Measurements from ENCODE around the gene SPTBN5. TPM values are rescaled to one million over a fixed set of nuclear protein-coding genes. Genes with fewer than 3 reads are reported as not detected.

SPTBN5 gene
- total RNA-seq, 1 experiment from 2014 or later, result 0.96 TPM

DNA sequence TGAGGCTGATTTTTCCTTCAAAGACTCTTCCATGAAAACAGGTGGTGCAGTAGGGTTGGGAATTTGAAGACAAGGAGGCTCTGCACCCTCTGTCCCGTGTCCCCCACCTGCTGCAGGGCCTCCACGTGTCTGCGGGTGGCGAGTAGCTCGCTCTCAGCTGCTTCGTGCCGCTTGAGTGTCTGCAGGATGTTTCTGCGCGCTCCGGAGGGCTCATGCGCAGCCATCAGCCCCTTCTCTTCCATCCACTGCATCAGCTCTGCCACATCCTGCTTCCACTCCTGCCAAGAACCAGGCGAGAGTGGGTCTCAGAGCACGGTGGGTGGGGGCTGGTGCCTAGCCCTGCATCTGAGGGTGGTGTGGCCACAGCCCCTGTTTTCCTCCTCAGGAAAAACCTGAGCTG, 17.8 kb downstream of the SPTBN5 start:
- DNase-seq (ENCODE audit: low read depth, low spot score), result no peak
- H3K9me2 ChIP-seq (ENCODE audit: insufficient read depth), result no peaks in the 10 kb centered on the region
- H3K4me1 ChIP-seq (ENCODE audit: control insufficient read depth in 1 of 2, insufficient read depth in 2 of 2, low read length in 2 of 2), result peaks cover 0 to 8% of the 10 kb centered on the region in 2 experiments; a peak in 2 of 4 replicates
- intact Hi-C loops (cut with micrococcal nuclease), result no loop called here
- H4K20me1 ChIP-seq (ENCODE audit: insufficient read depth), result no peaks in the 10 kb centered on the region
- BruUV-seq (replicated peaks), result no TSS peak
- H3K4me2 ChIP-seq (ENCODE audit: low read length), result no peak overlapping the region
- ChIA-PET RAD21 (ENCODE audit: low non-redundant PET in 1 of 2, low total read pairs in 2 of 2, uncharacterized antibody in 2 of 2, unreplicated experiment in 2 of 2) (no interaction called here), CTCF (no interaction called here), POLR2A (no interaction called here)
- no peaks in the 10 kb centered on the region for H3K36me3 ChIP-seq (ENCODE audit: control insufficient read depth in 1 of 2, insufficient read depth in 2 of 2, low read length in 2 of 2)
- no peaks in the 10 kb centered on the region for H3K9me3 ChIP-seq (ENCODE audit: control insufficient read depth in 1 of 2, insufficient read depth in 1 of 2, low read depth in 1 of 2, low read length in 2 of 2)
- no peak for TF ChIP-seq JUND (IDR thresholded peaks at IDR 0.05)
- TF ChIP-seq, protein P1, sequence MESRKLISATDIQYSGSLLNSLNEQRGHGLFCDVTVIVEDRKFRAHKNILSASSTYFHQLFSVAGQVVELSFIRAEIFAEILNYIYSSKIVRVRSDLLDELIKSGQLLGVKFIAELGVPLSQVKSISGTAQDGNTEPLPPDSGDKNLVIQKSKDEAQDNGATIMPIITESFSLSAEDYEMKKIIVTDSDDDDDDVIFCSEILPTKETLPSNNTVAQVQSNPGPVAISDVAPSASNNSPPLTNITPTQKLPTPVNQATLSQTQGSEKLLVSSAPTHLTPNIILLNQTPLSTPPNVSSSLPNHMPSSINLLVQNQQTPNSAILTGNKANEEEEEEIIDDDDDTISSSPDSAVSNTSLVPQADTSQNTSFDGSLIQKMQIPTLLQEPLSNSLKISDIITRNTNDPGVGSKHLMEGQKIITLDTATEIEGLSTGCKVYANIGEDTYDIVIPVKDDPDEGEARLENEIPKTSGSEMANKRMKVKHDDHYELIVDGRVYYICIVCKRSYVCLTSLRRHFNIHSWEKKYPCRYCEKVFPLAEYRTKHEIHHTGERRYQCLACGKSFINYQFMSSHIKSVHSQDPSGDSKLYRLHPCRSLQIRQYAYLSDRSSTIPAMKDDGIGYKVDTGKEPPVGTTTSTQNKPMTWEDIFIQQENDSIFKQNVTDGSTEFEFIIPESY (IDR thresholded peaks at IDR 0.05; ENCODE audit: extremely low read depth, insufficient replicate concordance, low read length), result no peak
- TF ChIP-seq SIN3A (IDR thresholded peaks at IDR 0.05; ENCODE audit: low read depth), result no peak
- TF ChIP-seq EGR1 (IDR thresholded peaks at IDR 0.05; ENCODE audit: low read depth), result no peak
- TF ChIP-seq, protein P2, sequence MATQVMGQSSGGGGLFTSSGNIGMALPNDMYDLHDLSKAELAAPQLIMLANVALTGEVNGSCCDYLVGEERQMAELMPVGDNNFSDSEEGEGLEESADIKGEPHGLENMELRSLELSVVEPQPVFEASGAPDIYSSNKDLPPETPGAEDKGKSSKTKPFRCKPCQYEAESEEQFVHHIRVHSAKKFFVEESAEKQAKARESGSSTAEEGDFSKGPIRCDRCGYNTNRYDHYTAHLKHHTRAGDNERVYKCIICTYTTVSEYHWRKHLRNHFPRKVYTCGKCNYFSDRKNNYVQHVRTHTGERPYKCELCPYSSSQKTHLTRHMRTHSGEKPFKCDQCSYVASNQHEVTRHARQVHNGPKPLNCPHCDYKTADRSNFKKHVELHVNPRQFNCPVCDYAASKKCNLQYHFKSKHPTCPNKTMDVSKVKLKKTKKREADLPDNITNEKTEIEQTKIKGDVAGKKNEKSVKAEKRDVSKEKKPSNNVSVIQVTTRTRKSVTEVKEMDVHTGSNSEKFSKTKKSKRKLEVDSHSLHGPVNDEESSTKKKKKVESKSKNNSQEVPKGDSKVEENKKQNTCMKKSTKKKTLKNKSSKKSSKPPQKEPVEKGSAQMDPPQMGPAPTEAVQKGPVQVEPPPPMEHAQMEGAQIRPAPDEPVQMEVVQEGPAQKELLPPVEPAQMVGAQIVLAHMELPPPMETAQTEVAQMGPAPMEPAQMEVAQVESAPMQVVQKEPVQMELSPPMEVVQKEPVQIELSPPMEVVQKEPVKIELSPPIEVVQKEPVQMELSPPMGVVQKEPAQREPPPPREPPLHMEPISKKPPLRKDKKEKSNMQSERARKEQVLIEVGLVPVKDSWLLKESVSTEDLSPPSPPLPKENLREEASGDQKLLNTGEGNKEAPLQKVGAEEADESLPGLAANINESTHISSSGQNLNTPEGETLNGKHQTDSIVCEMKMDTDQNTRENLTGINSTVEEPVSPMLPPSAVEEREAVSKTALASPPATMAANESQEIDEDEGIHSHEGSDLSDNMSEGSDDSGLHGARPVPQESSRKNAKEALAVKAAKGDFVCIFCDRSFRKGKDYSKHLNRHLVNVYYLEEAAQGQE (IDR thresholded peaks at IDR 0.05; ENCODE audit: low read depth), result no peak
- no peak for TF ChIP-seq ELF1 (IDR thresholded peaks at IDR 0.05; ENCODE audit: borderline replicate concordance, low read depth)
- no peak for TF ChIP-seq RAD21 (IDR thresholded peaks at IDR 0.05; ENCODE audit: low read depth)
- TF ChIP-seq TCF7L2 (IDR thresholded peaks at IDR 0.05; ENCODE audit: borderline replicate concordance, extremely low read depth, insufficient read depth, insufficient read length), result no peak
- TF ChIP-seq YY1 (IDR thresholded peaks at IDR 0.05; ENCODE audit: extremely low read depth, insufficient replicate concordance, low read depth, low read length), result no peak
- no peak for TF ChIP-seq EZH2 (IDR thresholded peaks at IDR 0.05)
- TF ChIP-seq ZNF274 (IDR thresholded peaks at IDR 0.05; ENCODE audit: low read depth, low read length), result no peak
- no peak for TF ChIP-seq POLR2A (IDR thresholded peaks at IDR 0.05; ENCODE audit: borderline replicate concordance, extremely low read depth, insufficient read depth, insufficient read length)
- TF ChIP-seq POLR2AphosphoS5 (IDR thresholded peaks at IDR 0.05; ENCODE audit: low read depth, low read length), result no peak
- TF ChIP-seq ZFX (IDR thresholded peaks at IDR 0.05), result no peak
- TF ChIP-seq, protein P3, sequence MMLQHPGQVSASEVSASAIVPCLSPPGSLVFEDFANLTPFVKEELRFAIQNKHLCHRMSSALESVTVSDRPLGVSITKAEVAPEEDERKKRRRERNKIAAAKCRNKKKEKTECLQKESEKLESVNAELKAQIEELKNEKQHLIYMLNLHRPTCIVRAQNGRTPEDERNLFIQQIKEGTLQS (IDR thresholded peaks at IDR 0.05), result no peak
- TF ChIP-seq EZH2phosphoT487 (IDR thresholded peaks at IDR 0.05; ENCODE audit: borderline replicate concordance), result no peak
- TF ChIP-seq, protein P4, sequence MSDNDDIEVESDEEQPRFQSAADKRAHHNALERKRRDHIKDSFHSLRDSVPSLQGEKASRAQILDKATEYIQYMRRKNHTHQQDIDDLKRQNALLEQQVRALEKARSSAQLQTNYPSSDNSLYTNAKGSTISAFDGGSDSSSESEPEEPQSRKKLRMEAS (IDR thresholded peaks at IDR 0.05), result no peak
- no peaks in the 10 kb centered on the region for H3K27me3 ChIP-seq (ENCODE audit: insufficient read depth, low read length)
- H3K4me3 ChIP-seq (replicated peaks in 1 of 2; ENCODE audit: low read depth in 1 of 2, low read length in 2 of 2), result no peak overlapping the region
- H3K9ac ChIP-seq (ENCODE audit: low read length), result no peak overlapping the region
- ATAC-seq, result no peak
- no peak overlapping the region for H2AFZ ChIP-seq (ENCODE audit: low read depth, low read length, poor library complexity, severe bottlenecking)
- no peak overlapping the region for H3K27ac ChIP-seq (ENCODE audit: low read depth, low read length)
- H3K79me2 ChIP-seq (ENCODE audit: insufficient read depth, low read length), result no peaks in the 10 kb centered on the region

Measured in HCT116 (cell line).